Endothelial cell of umbilical vein (primary cell): ENCODE measurements around the gene IFNA5. TPM values are rescaled to one million over a fixed set of nuclear protein-coding genes. Genes with fewer than 3 reads are reported as not detected.

ENCODE experiments used
- BruUV-seq: library from RNA; stranded (reverse); fragments of 400-500 nt; replicated peaks from 2 replicates; lab custom pipeline; 2021; lab: Mats Ljungman, UMichigan
- CTCF ChIA-PET: fragments of 300-600, 350-600 bp; sonication (Branson Sonifier 250); formaldehyde crosslinking; loops from one replicate; lab custom pipeline; 2021; ENCODE audit warnings: antibody characterized with exemption, inconsistent platforms; lab: Charles Lee
- POLR2A ChIA-PET: fragments of 300-600, 350-600 bp; sonication (Branson Sonifier 250); formaldehyde crosslinking; loops from one replicate; lab custom pipeline; 2021; ENCODE audit warnings: antibody characterized with exemption, inconsistent platforms; lab: Charles Lee
- DNase-seq: peaks from one replicate; pipeline ENCODE4 v3.0.0-alpha.2; 2011; ENCODE audit warnings: low read depth, low spot score
- FAIRE-seq: peaks from 2 replicates; lab custom pipeline; 2011; peaks lifted over from hg19 to GRCh38; lab: Jason Lieb, UNC
- H2AFZ ChIP-seq: 2 replicates; pipeline ENCODE4 v1.6.0; 2012; ENCODE audit warnings: low read depth, low read length, control low read depth, inconsistent platforms
- H3K27ac ChIP-seq: 2 replicates; pipeline ENCODE4 v1.5.1; 2011; ENCODE audit warnings: low read depth, mild to moderate bottlenecking, control low read depth, low read length, moderate library complexity; ENCODE audit not compliant: insufficient read depth
- H3K27me3 ChIP-seq, 2 experiments: 2 replicates each; pipeline versions ENCODE4 v1.6.0 to v1.6.1; 2011; ENCODE audit warnings: low read length in 2 of 2, mixed read lengths in 1 of 2; ENCODE audit not compliant: control insufficient read depth in 2 of 2, insufficient read depth in 2 of 2
- H3K36me3 ChIP-seq, 2 experiments: 2 replicates in 1 of 2; 3 replicates in 1 of 2; pipeline ENCODE4 v1.5.1; 2011; ENCODE audit warnings: low read length in 2 of 2, mild to moderate bottlenecking in 1 of 2, moderate library complexity in 1 of 2; ENCODE audit not compliant: control insufficient read depth in 2 of 2, insufficient read depth in 2 of 2; ENCODE audit errors: extremely low read depth in 1 of 2
- H3K4me1 ChIP-seq: 3 replicates; pipeline ENCODE4 v1.5.1; 2011; ENCODE audit warnings: mild to moderate bottlenecking, low read length; ENCODE audit not compliant: control insufficient read depth, insufficient read depth; ENCODE audit errors: extremely low read depth
- H3K4me2 ChIP-seq: 2 replicates; pipeline ENCODE4 v1.6.1; 2011; ENCODE audit warnings: low read length, control low read depth, mixed read lengths; ENCODE audit not compliant: insufficient read depth
- H3K4me3 ChIP-seq, 3 experiments: fragments of 200-600 bp in 1 of 3; sonication (generic), shearing (Covaris generic) in 1 of 3; replicated peaks in 1 of 3; 2 replicates each; pipeline ENCODE4 v1.5.1; 2011 to 2016; ENCODE audit warnings: control low read depth in 3 of 3, low read length in 3 of 3, mild to moderate bottlenecking in 2 of 3, inconsistent platforms in 1 of 3, low read depth in 1 of 3, moderate library complexity in 1 of 3; ENCODE audit not compliant: insufficient read depth in 1 of 3
- H3K79me2 ChIP-seq: 2 replicates; pipeline ENCODE4 v1.6.0; 2012; ENCODE audit warnings: low read length, inconsistent platforms; ENCODE audit not compliant: control insufficient read depth, insufficient read depth
- H3K9ac ChIP-seq: replicated peaks from 2 replicates; pipeline ENCODE3; 2011; ENCODE audit warnings: low read length, control low read depth; ENCODE audit not compliant: insufficient read depth; ENCODE audit errors: extremely low read depth
- H3K9me1 ChIP-seq: replicated peaks from 3 replicates; pipeline ENCODE4 v1.6.0; 2011; ENCODE audit warnings: mild to moderate bottlenecking, low read length; ENCODE audit not compliant: control insufficient read depth, insufficient read depth; ENCODE audit errors: extremely low read depth
- H3K9me3 ChIP-seq: replicated peaks from 2 replicates; pipeline ENCODE4 v1.5.1; 2012; ENCODE audit warnings: low read length, inconsistent platforms; ENCODE audit not compliant: control insufficient read depth, insufficient read depth
- H4K20me1 ChIP-seq: replicated peaks from 2 replicates; pipeline ENCODE3; 2011; ENCODE audit warnings: mild to moderate bottlenecking, low read length; ENCODE audit not compliant: control insufficient read depth, insufficient read depth; ENCODE audit errors: extremely low read depth
- CTCF ChIP-seq, 2 donors: IDR thresholded peaks; 1 replicate in 1 of 2; 2 replicates in 1 of 2; pipeline ENCODE4 v1.5.1; 2011; ENCODE audit warnings: low read length in 2 of 2, mild to moderate bottlenecking in 2 of 2, moderate library complexity in 2 of 2, control low read depth in 1 of 2, inconsistent platforms in 1 of 2, low read depth in 1 of 2; ENCODE audit not compliant: insufficient read depth in 1 of 2; ENCODE audit errors: extremely low read depth in 1 of 2
- EZH2 ChIP-seq: IDR thresholded peaks from 2 replicates; pipeline ENCODE4 v1.6.1; 2012; ENCODE audit warnings: borderline replicate concordance, low read depth, mild to moderate bottlenecking, moderate library complexity, low read length, inconsistent platforms; ENCODE audit not compliant: severe bottlenecking
- FOS ChIP-seq: IDR thresholded peaks from 2 replicates; pipeline ENCODE4 v1.6.1; 2011; ENCODE audit warnings: mild to moderate bottlenecking, low read length, moderate library complexity, borderline replicate concordance; ENCODE audit not compliant: insufficient read depth
- GATA2 ChIP-seq: IDR thresholded peaks from 2 replicates; pipeline ENCODE4 v1.7.0; 2011; ENCODE audit warnings: low read depth, mild to moderate bottlenecking, moderate library complexity, mixed read lengths, low read length; ENCODE audit not compliant: insufficient read length, insufficient read depth
- JUN ChIP-seq: IDR thresholded peaks from 2 replicates; pipeline ENCODE4 v1.6.1; 2011; ENCODE audit warnings: borderline replicate concordance, low read depth; ENCODE audit not compliant: insufficient read length, insufficient read depth
- MAX ChIP-seq: IDR thresholded peaks from 2 replicates; pipeline ENCODE4 v1.6.1; 2011; ENCODE audit not compliant: insufficient read depth, insufficient read length
- MYC ChIP-seq: IDR thresholded peaks from one replicate; pipeline ENCODE4 v1.6.1; 2011; ENCODE audit warnings: mild to moderate bottlenecking, low read depth, low read length
- POLR2A ChIP-seq: IDR thresholded peaks from 2 replicates; pipeline ENCODE4 v1.6.1; 2012; ENCODE audit warnings: low read depth, mild to moderate bottlenecking, control low read depth, low read length
- POLR2AphosphoS5 ChIP-seq: IDR thresholded peaks from 2 replicates; pipeline ENCODE4 v1.6.1; 2012; ENCODE audit warnings: low read depth, mild to moderate bottlenecking, control low read depth, low read length, moderate library complexity; ENCODE audit not compliant: insufficient read depth
- dilution Hi-C: fragments of 300-500 bp; cut with MboI; formaldehyde crosslinking; loops from one replicate; pipeline ENCODE4 v1.15.0; 2019; ENCODE audit warnings: low sequenced_read_pairs; ENCODE audit not compliant: extremely low pct_ligation_motif_present
- intact Hi-C: fragments of 100-400 bp; cut with micrococcal nuclease; formaldehyde crosslinking; loops from one replicate; pipeline ENCODE4 v1.10.0; 2022
- polyA plus RNA-seq, 4 experiments: library from polyadenylated mRNA; depleted of rRNA in 3 of 4; stranded (reverse) in 3 of 4; unstranded in 1 of 4; fragments of >200 nt; gene quantifications; 2 replicates each; pipeline versions ENCODE4 v1.2.1 to v1.2.3, GENCODE V29; 2011 to 2012; ENCODE audit warnings: missing spikeins in 1 of 4
- total RNA-seq: library from RNA; stranded (reverse); gene quantifications from 2 replicates; pipeline ENCODE4 v1.2.3, GENCODE V29; 2021

IFNA5 gene
- total and polyA plus RNA-seq, 2 donors (not counting 3 experiments of a cell fraction or from before 2014, with no cell fraction given), result not detected

GRCh38 chr9:21255538-21256212, 49.4 kb downstream of the IFNA5 start:
- no peak for FAIRE-seq
- BruUV-seq, result no TSS peak
- Histone ChIP-seq H3K4me1 (peaks cover 3% of the 10 kb centered on the region), H4K20me1 (no peaks in the 10 kb centered on the region), H3K4me2 (no peak overlapping the region), H3K9ac (no peak overlapping the region), H3K27me3 (peaks cover 31 to 53% of the 10 kb centered on the region in 2 experiments), H3K4me3 (no peak overlapping the region), H3K36me3 (no peaks in the 10 kb centered on the region), H3K79me2 (no peaks in the 10 kb centered on the region), H3K9me1 (no peaks in the 10 kb centered on the region), H3K27ac (no peak overlapping the region), H3K9me3 (no peaks in the 10 kb centered on the region), H2AFZ (no peak overlapping the region)
- dilution Hi-C loops, result no loop called here
- POLR2A ChIA-PET, result no interaction called here
- no peak for TF ChIP-seq JUN
- no peak for TF ChIP-seq POLR2AphosphoS5
- no peak for TF ChIP-seq POLR2A
- no peak for TF ChIP-seq FOS
- TF ChIP-seq MYC, result no peak
- no peak for TF ChIP-seq GATA2
- no peak for TF ChIP-seq EZH2
- no peak for TF ChIP-seq MAX
- TF ChIP-seq CTCF (IDR thresholded peaks at IDR 0.05; ENCODE audit: extremely low read depth in 1 of 2, insufficient read depth in 1 of 2, low read depth in 1 of 2, low read length in 2 of 2), result no peak
- intact Hi-C loops, result no loop called here
- CTCF ChIA-PET, result no interaction called here
- DNase-seq, result no peak

Other genes starting within 250 kb of the IFNA5 start
- gene IFNB1, start 227.4 kb downstream of the IFNA5 start, total RNA-seq, result not detected in 2 replicates
- not detected in 2 replicates for gene IFNB1, start 227.4 kb downstream of the IFNA5 start, polyA plus RNA-seq
- gene IFNW1, start 163.5 kb downstream of the IFNA5 start, total RNA-seq, result not detected in 2 replicates
- gene IFNW1, start 163.5 kb downstream of the IFNA5 start, polyA plus RNA-seq, result not detected in 2 replicates
- gene IFNA21, start 138.7 kb downstream of the IFNA5 start, total RNA-seq, result not detected in 2 replicates
- not detected in 2 replicates for gene IFNA21, start 138.7 kb downstream of the IFNA5 start, polyA plus RNA-seq
- not detected in 2 replicates for gene IFNA4, start 117.7 kb downstream of the IFNA5 start, total RNA-seq
- not detected in 2 replicates for gene IFNA4, start 117.7 kb downstream of the IFNA5 start, polyA plus RNA-seq
- not detected in 2 replicates for gene IFNA7, start 103.1 kb downstream of the IFNA5 start, total RNA-seq
- not detected in 2 replicates for gene IFNA7, start 103.1 kb downstream of the IFNA5 start, polyA plus RNA-seq
- not detected in 2 replicates for gene IFNA10, start 98.2 kb downstream of the IFNA5 start, total RNA-seq
- not detected in 2 replicates for gene IFNA10, start 98.2 kb downstream of the IFNA5 start, polyA plus RNA-seq
- gene IFNA16, start 88.0 kb downstream of the IFNA5 start, total RNA-seq, result not detected in 2 replicates
- gene IFNA16, start 88.0 kb downstream of the IFNA5 start, polyA plus RNA-seq, result not detected in 2 replicates
- gene IFNA17, start 77.1 kb downstream of the IFNA5 start, total RNA-seq, result not detected in 2 replicates
- not detected in 2 replicates for gene IFNA17, start 77.1 kb downstream of the IFNA5 start, polyA plus RNA-seq
- not detected in 2 replicates for gene IFNA14, start 65.3 kb downstream of the IFNA5 start, total RNA-seq
- not detected in 2 replicates for gene IFNA14, start 65.3 kb downstream of the IFNA5 start, polyA plus RNA-seq
- 23.5 and 23.6 TPM in 2 replicates for gene KLHL9, start 30.1 kb upstream of the IFNA5 start, total RNA-seq
- gene KLHL9, start 30.1 kb upstream of the IFNA5 start, polyA plus RNA-seq, result 7.4 and 8.0 TPM in 2 replicates
- not detected in 2 replicates for gene IFNA6, start 45.6 kb upstream of the IFNA5 start, total RNA-seq
- not detected in 2 replicates for gene IFNA6, start 45.6 kb upstream of the IFNA5 start, polyA plus RNA-seq
- not detected in 2 replicates for gene IFNA13, start 62.7 kb upstream of the IFNA5 start, total RNA-seq
- not detected in 2 replicates for gene IFNA13, start 62.7 kb upstream of the IFNA5 start, polyA plus RNA-seq
- gene IFNA2, start 80.1 kb upstream of the IFNA5 start, total RNA-seq, result not detected in 2 replicates
- not detected in 2 replicates for gene IFNA2, start 80.1 kb upstream of the IFNA5 start, polyA plus RNA-seq
- not detected in 2 replicates for gene IFNA8, start 103.8 kb upstream of the IFNA5 start, total RNA-seq
- not detected in 2 replicates for gene IFNA8, start 103.8 kb upstream of the IFNA5 start, polyA plus RNA-seq
- gene IFNA1, start 135.1 kb upstream of the IFNA5 start, total RNA-seq, result not detected in 2 replicates
- not detected in 2 replicates for gene IFNA1, start 135.1 kb upstream of the IFNA5 start, polyA plus RNA-seq
- 1.4 and 1.8 TPM in 2 replicates for gene IFNE, start 177.0 kb upstream of the IFNA5 start, total RNA-seq
- 0.11 and 0.22 TPM in 2 replicates for gene IFNE, start 177.0 kb upstream of the IFNA5 start, polyA plus RNA-seq